NCI-H2171 (cell line): ENCODE data around the gene WWC1.

Source experiments
- DNase-seq: peaks from one replicate; lab custom pipeline; 2025; lab: John Stamatoyannopoulos, UW

Gene WWC1

DNA sequence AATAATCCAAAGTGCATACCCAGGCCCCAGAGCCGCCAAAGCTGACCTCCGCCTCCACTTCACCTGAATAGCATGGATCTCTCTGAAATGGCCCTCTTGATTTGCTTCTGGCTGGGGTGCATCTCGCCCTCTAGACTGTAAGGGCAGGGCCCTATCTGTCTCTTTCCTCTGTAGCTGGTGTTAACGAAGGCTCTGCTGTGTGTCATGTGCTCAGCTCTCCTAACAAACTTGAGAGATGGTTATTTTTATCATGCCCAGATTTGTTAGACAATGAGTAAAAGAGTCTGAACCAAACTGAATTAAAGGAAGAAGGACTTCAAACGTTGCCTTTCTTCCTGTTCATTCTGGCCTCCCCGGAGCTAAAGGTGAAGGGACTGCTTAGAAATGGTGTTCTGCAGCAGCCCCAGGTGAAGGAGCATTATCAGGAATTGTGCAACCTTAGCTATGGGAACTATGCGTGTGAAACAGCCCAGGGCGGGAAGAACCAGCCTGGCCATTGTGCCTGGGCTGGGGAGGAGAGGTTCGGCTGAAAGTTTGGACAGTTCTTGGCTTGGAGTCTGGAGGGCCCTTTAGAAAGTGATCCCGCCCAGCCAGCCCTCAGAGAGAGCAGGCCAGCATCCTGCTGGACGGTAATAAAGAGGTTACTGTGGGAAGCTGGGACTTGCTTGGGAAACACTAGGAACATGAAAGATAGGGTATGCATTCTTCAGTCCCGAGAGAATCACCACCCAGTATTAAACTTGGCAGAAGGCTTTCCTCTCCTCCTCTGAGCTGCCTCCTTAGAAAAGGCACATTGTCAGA, 73.5 kb downstream of the WWC1 start:
- DNase-seq = no peak

DNA sequence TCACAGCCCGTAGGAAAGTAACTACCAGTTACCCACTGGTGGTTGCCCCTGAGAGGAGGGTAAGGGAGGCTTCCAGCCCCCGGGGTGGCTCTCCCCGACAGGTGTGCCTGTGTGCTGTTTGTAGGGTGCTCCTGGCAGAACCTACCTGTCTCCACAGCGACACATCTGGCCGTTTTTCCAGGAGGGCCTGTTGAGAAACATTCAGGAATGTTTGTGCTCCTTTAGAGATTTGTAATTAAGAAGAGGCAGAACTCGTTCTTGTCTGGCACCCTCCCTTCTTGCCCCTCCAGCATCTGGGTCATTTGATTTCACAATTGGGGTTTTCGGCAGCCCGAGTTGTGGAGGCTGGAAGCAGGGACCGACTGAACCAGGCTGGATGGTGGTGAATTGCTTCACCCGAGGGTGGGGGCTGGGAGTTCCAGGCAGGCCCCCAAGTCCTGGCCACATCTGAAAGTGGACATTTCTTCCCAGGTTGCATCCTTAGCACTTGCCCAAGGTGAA, 74.2 kb downstream of the WWC1 start:
- no peak for DNase-seq

DNA sequence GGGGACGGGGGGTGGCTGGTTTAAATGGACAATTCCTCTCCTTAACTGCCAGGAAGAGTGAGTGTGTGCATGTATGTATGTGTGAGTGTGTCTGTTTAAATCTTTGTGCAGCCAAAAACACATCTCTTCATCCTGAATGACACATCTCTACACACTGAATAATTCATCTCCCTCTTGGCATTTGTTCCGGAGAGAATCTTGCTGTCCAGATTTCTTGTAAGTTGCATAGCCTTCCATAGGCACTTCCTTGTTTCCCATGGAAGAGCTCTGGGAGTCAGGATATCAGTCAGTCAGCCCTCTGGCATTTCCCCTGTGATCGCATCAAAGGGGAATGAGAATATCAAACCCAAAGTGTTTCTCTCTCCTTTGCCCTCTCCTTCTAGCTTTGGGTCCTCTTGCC, 74.7 kb downstream of the WWC1 start:
- DNase-seq = no peak

DNA sequence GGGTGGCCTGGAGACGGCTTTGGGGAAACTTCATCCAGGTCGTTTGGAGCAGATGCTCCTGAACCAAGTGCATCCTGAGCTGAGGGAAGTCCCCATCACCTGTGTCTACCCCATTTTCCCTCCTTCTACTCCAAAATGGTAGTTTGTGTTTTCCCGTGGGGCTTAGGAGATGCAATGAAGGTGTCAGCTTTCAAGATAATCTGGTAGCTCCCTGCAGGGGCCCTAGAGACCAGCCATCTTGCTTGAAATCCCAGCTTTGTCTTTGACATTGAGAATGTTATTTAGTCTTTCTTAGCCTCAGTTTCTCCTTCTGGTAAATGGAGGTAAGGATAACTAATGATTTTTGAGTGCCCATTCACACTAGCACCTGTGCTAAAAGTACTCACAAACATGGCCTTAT, 77.4 kb downstream of the WWC1 start:
- DNase-seq = peak; percentile 20

DNA sequence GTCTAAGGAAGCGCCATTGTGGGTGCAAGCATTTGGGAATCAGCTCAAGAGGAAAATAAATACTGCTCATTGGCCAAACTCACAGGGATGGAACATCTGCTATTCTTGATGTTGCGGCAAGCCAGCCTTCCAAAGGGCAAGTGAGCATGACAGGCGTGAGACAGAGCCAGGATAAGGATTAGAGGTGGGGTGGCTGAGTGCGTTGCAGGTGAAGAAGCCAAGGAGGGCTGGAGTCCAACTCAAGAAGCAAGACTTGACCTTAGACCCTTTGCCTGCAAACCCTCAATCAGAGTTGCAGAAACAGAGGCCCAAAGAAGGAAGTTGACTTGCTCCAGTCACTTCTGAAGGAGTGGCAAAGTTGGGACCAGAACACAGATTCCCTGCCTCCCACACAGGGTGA, 79.4 kb downstream of the WWC1 start:
- DNase-seq = no peak

DNA sequence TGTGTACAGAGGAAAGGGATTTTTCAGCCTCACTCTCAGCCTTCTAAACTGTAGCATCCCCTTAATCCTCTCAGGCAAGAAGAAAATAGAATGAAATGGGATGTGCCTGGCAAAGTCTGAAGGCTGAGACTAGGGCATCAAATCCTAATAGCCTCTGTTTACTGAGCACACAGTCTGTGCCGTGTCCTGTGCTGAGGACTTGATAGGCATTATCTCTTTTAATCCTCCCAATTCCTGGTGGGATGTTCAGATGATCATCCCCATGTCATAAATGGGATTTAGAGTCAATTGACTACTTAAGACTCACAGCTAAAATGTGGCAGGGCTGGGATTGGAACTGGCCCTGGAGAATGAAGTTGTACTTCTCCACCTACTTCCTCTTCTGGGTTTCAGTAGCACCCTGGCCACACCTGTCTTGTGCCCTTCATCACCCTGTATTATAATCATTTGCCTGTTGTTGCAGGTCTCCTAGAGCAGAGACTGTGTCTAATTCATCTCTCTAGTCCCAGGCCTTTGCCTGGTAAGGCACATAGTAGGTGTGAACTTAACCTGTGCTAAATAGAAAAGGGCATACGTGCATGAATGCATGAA, 81.0 kb downstream of the WWC1 start:
- DNase-seq = no peak

DNA sequence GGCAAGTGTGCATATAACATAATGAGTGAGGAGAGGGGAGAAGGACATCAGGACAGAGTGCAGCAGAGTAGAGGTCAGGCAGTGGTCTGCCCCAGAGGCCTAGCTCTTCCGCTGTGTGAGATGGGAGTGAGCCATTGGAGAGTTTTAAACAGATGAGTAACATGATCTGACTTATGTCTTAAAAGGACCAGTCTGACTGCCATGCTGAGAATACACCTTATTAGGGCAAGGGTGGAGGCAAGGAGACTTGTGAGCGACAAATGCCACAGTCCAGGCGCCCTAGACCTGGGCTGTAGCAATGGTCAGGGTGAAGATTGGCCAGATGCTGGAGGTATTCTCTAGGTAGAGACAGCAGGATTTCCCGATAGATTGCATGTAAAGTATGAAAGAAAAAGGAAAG, 83.1 kb downstream of the WWC1 start:
- DNase-seq = no peak

DNA sequence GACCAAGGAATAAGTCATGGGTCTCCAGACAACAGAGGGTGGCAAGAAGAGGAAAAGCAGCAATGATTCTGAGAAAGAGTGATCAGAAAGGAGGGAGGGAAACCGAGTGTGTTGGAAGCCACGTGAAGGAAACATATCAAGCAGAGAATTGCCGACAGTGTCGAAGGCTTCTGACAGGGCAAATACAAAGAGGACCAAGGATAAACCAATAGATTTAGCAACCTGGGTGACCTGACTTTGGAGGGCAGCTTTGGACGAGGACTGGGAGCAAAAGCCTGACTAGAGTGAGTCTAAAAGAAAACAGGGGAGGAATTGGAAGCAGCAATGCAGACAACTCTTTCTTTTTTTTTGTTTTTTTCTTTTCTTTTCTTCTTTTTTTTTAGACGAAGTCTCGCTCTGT, 83.8 kb downstream of the WWC1 start:
- no peak for DNase-seq

DNA sequence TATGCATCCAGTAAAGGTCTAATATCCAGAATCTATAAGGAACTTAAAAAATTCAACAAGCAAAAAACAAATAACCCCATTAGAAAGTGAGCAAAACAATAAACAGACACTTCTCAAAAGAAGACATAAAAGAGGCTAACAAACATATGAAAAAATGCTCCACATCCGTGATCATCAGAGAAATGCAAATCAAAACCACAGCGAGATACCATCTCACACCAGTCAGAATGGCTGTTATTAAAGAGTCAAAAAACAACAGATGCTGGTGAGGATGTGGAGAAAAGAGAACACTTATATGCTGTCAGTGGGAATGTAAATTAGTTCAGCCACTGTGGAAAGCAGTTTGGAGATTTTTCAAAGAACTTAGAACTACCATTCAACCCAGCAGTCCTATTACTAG, 86.1 kb downstream of the WWC1 start:
- DNase-seq = no peak

DNA sequence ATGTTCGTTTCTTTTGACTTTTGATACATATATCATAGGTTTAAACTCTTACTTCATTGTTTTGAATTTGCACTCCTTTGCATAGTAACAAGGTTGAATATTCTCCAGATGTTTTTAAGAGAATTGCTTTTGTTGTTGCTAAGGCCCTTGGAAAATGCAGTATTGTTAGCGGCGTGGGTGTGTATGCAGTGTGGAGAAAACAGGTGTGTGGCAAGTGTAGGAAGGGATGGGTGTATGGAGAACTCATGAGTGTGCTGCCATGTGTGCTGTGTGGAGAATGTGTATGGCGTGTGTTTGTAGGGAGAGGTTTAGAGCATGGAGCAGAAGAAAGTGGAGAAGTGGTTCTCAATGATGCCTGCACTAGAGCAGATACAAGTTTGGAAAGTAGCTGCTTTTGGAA, 87.3 kb downstream of the WWC1 start:
- no peak for DNase-seq

DNA sequence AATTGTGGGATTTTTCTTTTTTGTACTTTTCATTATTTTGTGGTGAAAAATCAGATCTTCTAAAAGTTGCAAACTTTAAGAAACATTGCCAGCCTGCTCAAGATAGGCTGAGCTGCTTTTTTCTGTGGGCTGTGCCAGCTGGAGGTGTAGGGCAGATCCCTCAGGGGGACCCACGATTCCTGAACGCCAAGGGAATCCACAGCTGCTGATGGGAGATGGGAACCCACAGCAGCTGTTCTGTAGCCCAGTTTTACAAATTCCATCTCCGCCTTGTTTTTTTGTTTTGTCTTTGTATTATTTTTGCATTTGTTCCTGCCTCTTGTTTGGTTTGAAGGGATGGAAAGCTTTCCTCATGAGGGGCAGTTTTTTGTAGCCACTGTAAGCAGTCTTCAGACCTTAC, 91.0 kb downstream of the WWC1 start:
- peak; percentile 15 for DNase-seq

DNA sequence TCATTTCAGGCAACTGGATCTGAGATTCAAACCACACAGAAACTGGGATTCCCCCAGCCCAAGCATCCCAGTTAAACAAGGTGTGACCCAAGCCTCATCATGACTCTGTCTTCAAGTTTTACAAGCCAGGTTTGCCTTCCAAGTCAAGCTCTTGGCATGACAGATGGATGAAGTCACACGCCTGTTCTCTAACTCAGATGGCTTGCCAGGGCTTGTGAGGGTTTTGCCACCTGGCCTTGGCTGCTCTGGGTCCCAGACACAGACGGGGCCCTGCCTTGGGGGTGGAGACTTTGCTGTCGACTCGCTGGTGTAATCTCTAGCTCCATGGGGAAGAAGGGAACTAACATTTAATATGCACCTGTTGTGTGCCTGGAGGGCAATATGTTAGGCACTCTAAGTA, 99.0 kb downstream of the WWC1 start:
- DNase-seq = peak; percentile 69

DNA sequence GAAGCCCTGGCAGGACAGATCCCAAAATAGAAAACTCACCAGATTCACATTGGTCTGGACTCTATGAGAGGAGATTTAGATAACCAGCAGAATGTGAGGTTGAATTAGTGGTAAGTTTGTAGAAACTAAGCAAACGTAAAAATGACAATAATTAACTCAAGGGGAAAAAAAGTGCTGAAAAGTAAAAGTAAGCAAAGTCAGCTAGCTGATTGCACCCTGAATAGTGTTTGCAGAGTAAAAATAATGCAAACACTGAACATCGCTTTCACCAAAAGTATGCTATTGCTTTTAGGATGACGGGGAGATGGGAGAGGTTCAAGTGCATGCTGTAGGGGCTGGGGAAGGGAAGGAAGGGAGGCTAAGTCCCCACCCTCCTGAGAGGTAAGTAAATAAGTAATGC, 102.3 kb downstream of the WWC1 start:
- no peak for DNase-seq

DNA sequence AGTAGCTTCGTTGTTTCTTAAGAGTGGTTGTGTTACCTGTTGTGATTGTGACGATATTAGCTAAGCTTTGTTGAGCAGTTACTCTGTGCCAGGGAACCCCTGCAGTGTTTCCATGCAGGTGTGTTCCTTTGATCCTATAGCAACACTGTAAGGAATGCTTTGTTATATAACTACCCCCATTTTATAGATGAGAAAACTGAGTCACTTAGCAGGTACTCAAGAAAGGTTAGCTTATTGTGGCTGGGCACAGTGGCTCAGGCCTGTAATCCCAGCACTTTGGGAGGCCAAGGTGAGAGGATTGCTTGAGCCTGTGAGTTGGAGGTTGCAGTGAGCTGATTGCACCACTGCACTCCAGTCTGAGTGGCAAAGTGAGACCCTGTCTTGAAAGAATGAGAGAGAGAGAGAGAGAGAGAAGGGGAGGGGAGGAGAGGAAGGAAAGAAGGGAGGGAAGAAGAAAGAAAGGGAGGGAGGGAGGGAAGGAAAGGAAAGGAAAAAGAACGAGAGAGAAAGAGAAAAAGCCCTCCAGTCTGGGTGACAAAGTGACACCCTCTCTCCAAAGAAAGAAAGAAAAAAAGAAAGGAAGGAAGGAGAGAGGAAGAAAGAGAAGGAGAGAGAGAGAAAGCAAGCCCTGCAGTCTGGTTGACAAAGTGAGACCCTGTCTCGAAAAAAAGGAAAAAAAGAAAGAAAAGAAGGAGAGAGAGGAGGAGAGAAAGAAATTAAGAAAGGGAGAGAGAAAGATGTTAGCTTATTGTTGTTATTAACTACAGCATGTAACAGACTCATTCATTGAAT, 109.2 kb downstream of the WWC1 start:
- no peak for DNase-seq

DNA sequence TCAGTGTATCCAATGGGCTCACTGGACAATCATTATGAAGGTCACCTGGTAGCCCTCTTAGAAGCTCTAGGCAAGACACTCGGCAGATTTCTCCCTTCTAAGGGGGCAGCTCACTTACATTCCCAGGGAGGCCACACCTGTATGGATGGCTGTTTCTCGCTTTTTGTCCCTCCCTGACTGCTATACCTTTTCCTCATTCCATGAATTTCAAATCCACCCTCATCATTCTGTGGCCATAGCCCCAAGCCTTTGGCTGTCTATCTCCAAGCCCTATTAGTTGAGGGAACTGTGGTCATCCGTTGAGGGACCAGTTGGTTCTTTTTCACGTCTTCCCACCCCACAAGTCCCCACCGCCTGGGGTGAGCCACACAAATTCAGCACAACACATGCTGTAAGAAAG, 109.8 kb downstream of the WWC1 start:
- no peak for DNase-seq

DNA sequence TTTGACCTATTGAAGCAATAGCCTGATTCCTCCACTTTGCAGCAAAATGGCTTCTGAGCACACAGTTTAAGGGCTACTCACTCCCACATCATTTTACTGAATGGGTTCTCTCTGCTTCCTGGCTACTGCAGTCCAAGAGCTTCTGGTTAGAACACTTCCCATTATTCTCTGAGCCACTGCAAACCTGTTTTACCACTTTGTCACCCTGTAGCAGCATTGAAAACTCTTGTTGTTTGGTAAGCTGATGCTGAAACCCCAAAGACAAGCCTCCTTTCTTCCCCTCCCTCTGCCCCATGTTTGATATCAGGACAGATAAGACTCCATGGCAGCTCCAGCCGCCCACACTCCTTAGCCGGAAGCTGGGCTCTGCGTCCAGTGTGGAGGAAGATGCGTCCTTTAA, 110.4 kb downstream of the WWC1 start:
- DNase-seq = no peak

DNA sequence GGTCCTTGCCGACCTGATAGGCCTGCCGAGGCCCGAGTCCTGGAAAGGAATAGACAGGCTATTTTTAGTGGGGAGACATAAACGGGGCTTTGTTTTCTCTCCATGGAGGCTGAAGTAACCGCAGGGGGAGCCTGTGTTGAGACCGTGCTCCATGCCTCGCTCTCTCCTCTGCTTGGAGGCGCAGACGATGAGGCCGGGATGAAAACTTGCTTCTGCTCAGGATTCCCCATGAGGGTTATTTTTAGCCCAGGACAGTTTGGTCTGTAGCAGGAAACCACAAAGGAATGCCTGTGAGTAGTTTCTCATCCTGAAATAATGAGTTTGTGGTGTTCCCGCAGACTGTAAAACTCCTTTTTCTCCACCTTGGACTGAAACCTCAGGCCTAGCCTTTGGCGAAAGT, 112.9 kb downstream of the WWC1 start:
- DNase-seq = no peak

DNA sequence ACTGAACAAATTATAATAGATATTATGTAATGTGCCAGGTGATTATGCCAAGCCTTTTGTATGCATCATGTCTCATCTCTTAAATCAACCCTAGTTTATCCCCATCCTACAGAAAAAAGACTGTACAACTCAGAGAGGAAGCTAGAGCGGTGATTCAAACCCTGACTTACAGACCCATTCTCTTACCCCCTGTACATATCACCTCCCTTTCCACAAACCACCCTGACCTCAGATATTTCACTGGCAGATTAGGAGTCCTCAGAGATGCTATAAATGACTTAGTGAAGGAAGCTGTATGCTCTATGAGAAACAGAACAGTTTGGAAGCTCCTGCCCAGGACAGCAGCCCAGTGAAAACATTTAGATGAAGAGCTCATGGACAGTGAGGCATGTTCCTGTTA, 115.8 kb downstream of the WWC1 start:
- DNase-seq = no peak

DNA sequence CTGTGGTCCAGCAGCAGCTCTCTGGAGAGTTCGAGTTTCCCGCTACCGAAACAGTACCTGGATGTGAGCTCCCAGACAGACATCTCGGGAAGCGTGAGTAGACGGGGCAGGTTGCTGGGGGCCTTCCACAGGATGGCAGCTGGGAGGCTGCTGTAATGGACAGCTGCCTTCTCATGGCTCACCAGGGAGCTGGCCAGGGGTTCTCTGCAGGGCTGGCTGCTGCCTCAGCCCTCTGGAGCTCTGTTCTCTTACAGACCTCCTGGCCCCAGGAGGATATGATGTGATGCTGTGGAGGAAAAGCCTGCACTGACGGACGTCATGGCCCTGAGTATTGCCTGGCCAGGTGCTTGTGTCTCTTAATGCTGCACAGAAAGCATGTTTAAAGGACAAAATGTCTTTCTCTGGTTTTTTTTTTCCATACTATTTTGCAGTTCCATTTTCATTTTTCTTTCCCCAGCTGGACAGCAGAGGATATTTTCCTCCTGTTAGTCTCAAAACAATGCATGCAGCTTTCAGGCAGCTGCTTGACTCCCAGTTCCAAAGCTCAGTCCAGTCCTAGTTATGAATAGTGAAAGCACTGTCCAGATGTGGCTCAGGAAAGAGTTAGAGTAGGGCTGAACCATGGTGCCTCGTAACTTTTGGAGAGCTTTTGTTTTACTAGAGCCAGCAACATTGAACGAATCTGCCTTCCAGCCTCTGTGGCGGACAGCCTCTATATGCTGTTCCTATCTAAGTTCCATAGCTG, 117.3 kb downstream of the WWC1 start:
- DNase-seq = no peak

DNA sequence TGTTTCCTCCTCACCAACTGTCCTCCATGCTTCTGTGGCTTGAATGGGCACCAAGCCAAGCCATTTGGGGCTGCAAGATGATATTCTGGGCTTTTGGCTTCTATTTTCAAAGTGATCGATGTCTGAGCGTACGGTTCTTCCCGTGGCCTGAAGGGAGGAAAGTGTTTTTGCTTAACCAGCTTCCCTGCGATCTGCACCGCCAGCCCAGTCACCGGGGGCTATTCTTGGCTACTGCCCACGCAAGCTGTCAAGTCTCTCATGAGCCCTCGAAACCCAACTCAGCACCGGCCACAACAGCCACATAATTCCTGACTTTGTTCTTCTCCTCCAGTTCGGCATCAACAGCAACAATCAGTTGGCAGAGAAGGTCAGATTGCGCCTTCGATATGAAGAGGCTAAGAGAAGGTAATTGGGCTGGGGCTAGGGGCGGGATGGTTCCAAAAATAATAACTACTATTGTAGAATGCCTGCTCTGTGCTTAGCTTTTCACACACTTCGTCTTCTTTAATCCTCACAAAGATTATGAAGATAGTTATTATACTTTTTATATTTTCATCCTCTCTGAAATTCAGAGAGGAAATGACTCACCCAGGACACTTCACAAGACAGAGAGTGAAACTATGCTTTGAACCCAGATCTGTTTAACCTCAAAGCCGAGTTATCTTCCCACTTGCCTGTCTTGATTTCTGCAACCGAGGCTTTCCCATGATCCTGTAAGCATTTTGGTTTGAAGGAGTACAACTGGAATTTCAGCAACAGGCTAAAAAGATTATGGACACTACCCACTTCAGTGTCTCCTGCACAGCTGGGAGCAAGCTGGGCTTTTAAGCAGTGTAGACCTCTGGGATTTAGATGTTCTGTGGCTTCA, 118.4 kb downstream of the WWC1 start:
- DNase-seq = no peak

DNA sequence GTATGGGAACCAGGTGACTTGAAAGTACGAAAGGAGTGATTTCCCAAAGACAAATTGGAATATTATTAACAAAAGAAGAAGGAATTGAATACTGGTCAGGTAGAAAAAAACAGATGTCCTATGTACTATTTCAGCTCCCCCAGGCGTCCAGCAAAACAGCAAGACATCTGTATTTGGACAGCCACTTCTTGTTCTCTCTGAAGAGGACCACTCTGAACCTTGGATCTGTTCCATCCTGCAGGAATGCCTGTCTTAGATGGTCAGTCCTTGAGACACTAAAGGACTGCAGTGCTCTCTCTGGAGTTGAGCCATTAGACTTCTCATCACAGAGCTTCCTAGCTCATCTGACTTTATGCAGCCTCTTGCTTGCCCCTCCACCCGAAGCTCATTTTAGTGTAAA, 120.4 kb downstream of the WWC1 start:
- no peak for DNase-seq
